OCI-LY7 (cell line): ENCODE data around the gene RILP. TPM values are rescaled to one million over a fixed set of nuclear protein-coding genes. Genes with fewer than 3 reads are reported as not detected.

Source experiments
- BruUV-seq: library from RNA; stranded (reverse); fragments of 400-500 nt; replicated peaks from 2 replicates; lab custom pipeline; 2021; lab: Mats Ljungman, UMichigan
- CTCF ChIA-PET: fragments of 300-600 bp; sonication (Branson Sonifier 250); formaldehyde crosslinking; loops from one replicate; lab custom pipeline; 2022; ENCODE audit warnings: antibody characterized with exemption; ENCODE audit not compliant: unreplicated experiment; lab: Charles Lee
- POLR2A ChIA-PET: fragments of 300-600 bp; sonication (Branson Sonifier 250); formaldehyde crosslinking; loops from one replicate; lab custom pipeline; 2022; ENCODE audit warnings: antibody characterized with exemption; lab: Charles Lee
- DNase-seq: peaks from one replicate; pipeline ENCODE4 v3.0.0-alpha.2; 2015; ENCODE audit warnings: low spot score
- H2AFZ ChIP-seq: fragments of 200-600 bp; sonication (generic), shearing (Covaris generic); 2 replicates; pipeline ENCODE4 v1.6.1; 2014; ENCODE audit warnings: mild to moderate bottlenecking, antibody characterized with exemption, low read length, moderate library complexity
- H3K27ac ChIP-seq: fragments of 200-600 bp; sonication (generic); 2 replicates; pipeline ENCODE4 v1.5.1; 2014; ENCODE audit warnings: mixed run types, low read depth, mild to moderate bottlenecking, moderate library complexity, low read length, inconsistent platforms; ENCODE audit not compliant: poor library complexity, severe bottlenecking
- H3K36me3 ChIP-seq: fragments of 200-600 bp; sonication (generic); 2 replicates; pipeline ENCODE4 v1.6.1; 2014; ENCODE audit warnings: mild to moderate bottlenecking, antibody characterized with exemption, low read length, moderate library complexity, mixed read lengths; ENCODE audit not compliant: insufficient read depth
- H3K4me1 ChIP-seq: fragments of 200-600 bp; sonication (generic); 2 replicates; pipeline ENCODE4 v1.5.1; 2014; ENCODE audit warnings: mild to moderate bottlenecking, low read length; ENCODE audit not compliant: insufficient read depth, poor library complexity, severe bottlenecking
- H3K4me2 ChIP-seq: fragments of 200-600 bp; sonication (generic); 2 replicates; pipeline ENCODE4 v1.6.1; 2014; ENCODE audit warnings: mild to moderate bottlenecking, low read length
- H3K4me3 ChIP-seq: fragments of 200-600 bp; sonication (generic); 2 replicates; pipeline ENCODE4 v1.5.1; 2014; ENCODE audit warnings: mild to moderate bottlenecking, low read depth, low read length; ENCODE audit not compliant: poor library complexity, severe bottlenecking
- H3K79me2 ChIP-seq: fragments of 200-600 bp; sonication (generic); 2 replicates; pipeline ENCODE4 v1.6.1; 2016; ENCODE audit warnings: low read depth, mild to moderate bottlenecking, low read length, moderate library complexity, mixed read lengths; ENCODE audit not compliant: insufficient read depth
- H3K9me2 ChIP-seq: fragments of 200-600 bp; sonication (generic); 2 replicates; pipeline ENCODE4 v1.6.1; 2016; ENCODE audit warnings: mild to moderate bottlenecking, low read length, mixed read lengths; ENCODE audit not compliant: insufficient read depth
- H3K9me3 ChIP-seq: fragments of 200-600 bp; sonication (generic); 2 replicates; pipeline ENCODE4 v1.6.1; 2014; ENCODE audit warnings: mild to moderate bottlenecking, mixed run types, low read length, mixed read lengths
- H4K20me1 ChIP-seq: fragments of 200-600 bp; sonication (generic); 2 replicates; pipeline ENCODE4 v1.6.1; 2014; ENCODE audit warnings: mild to moderate bottlenecking, antibody characterized with exemption, low read length, moderate library complexity, mixed read lengths; ENCODE audit not compliant: insufficient read depth
- CTCF ChIP-seq: fragments of 200-600 bp; sonication (generic); conservative IDR thresholded peaks from 2 replicates; pipeline ENCODE4 v1.5.1; 2014; ENCODE audit warnings: mild to moderate bottlenecking, antibody characterized with exemption, low read length, moderate library complexity, mixed read lengths
- EZH2phosphoT487 ChIP-seq: fragments of 200-600 bp; sonication (generic); IDR thresholded peaks from 2 replicates; pipeline ENCODE4 v1.6.1; 2018; ENCODE audit warnings: low read depth, borderline replicate concordance, mild to moderate bottlenecking, mixed run types, antibody characterized with exemption, low read length, moderate library complexity, mixed read lengths
- intact Hi-C: fragments of 100-400 bp; cut with micrococcal nuclease; formaldehyde crosslinking; loops from one replicate; pipeline ENCODE4 v1.10.0; 2022; ENCODE audit not compliant: unreplicated experiment
- small RNA-seq: library from RNA; depleted of rRNA; stranded (forward); fragments of <200 nt; gene quantifications from one replicate; pipeline ENCODE3, GENCODE V24; 2014
- total RNA-seq, 2 experiments: library from RNA; depleted of rRNA in 1 of 2; stranded (reverse); fragments of >200 nt in 1 of 2; shearing (Covaris generic) in 1 of 2; gene quantifications; 2 replicates each; pipeline ENCODE4 v1.2.3, GENCODE V29; 2014 to 2022

The RILP gene
- total RNA-seq, 2 experiments from 2014 or later = 1.2 to 3.2 TPM

- no peak overlapping the region for H2AFZ ChIP-seq
- no peak for DNase-seq
- peaks cover 11% of the 10 kb centered on the region for H3K4me1 ChIP-seq
- peaks cover 9% of the 10 kb centered on the region; the same call in 1 of the 2 replicates for H3K36me3 ChIP-seq
- no peaks in the 10 kb centered on the region for H3K9me2 ChIP-seq
- CTCF ChIA-PET = no interaction called here
- no peak overlapping the region for H3K4me2 ChIP-seq
- no peak for TF ChIP-seq CTCF
- no peak for TF ChIP-seq EZH2phosphoT487
- no peaks in the 10 kb centered on the region for H3K79me2 ChIP-seq
- intact Hi-C loops = no loop called here
- no peaks in the 10 kb centered on the region for H3K9me3 ChIP-seq
- BruUV-seq = no TSS peak
- POLR2A ChIA-PET = interaction anchor here (0.9 kb wide), 1 partner anchor 31 kb away, joined by 4 read pairs; no protein-coding TSS in a partner anchor
- no peak overlapping the region for H3K4me3 ChIP-seq
- H4K20me1 ChIP-seq = no peaks in the 10 kb centered on the region
- H3K27ac ChIP-seq = no peak overlapping the region
These were observed 51.1 kb downstream of the RILP start for GRCh38 chr17:1598399-1599095.

- POLR2A ChIA-PET = interaction anchor here (0.9 kb wide), 1 partner anchor 32 kb away, joined by 4 read pairs; no protein-coding TSS in a partner anchor
- Histone ChIP-seq H3K9me2 (no peaks in the 10 kb centered on the region), H3K79me2 (no peaks in the 10 kb centered on the region), H3K4me3 (no peak overlapping the region), H3K4me1 (peaks cover 16% of the 10 kb centered on the region), H3K36me3 (peaks cover 9% of the 10 kb centered on the region; the same call in 1 of the 2 replicates), H3K27ac (no peak overlapping the region), H2AFZ (no peak overlapping the region), H3K4me2 (no peak overlapping the region), H4K20me1 (no peaks in the 10 kb centered on the region), H3K9me3 (no peaks in the 10 kb centered on the region)
- DNase-seq = no peak
- no peak for TF ChIP-seq CTCF
- intact Hi-C loops = no loop called here
- CTCF ChIA-PET = no interaction called here
- BruUV-seq = no TSS peak
These were observed 51.8 kb downstream of the RILP start for GRCh38 chr17:1597861-1598342.

Small RNAs within 50 kb of the gene (small RNA-seq; reads per million reads assigned to genes)
- gene RN7SL105P = not detected

Other genes starting within 250 kb of the RILP start
- 267 and 467 TPM in 2 replicates for gene YWHAE, start 249.6 kb downstream of the RILP start, total RNA-seq (2014; rRNA removed; shearing (Covaris generic))
- 646 and 654 TPM in 2 replicates for gene YWHAE, start 249.6 kb downstream of the RILP start, total RNA-seq (2022)
- gene CRK, start 193.6 kb downstream of the RILP start, total RNA-seq (2014; rRNA removed; shearing (Covaris generic)) = 30.5 and 32.0 TPM in 2 replicates
- 30.4 TPM in 2 replicates for gene CRK, start 193.6 kb downstream of the RILP start, total RNA-seq (2022)
- gene MYO1C, start 157.2 kb downstream of the RILP start, total RNA-seq (2014; rRNA removed; shearing (Covaris generic)) = 16.1 and 17.2 TPM in 2 replicates
- 70.5 and 74.4 TPM in 2 replicates for gene MYO1C, start 157.2 kb downstream of the RILP start, total RNA-seq (2022)
- 23.4 and 28.8 TPM in 2 replicates for gene INPP5K, start 133.3 kb downstream of the RILP start, total RNA-seq (2014; rRNA removed; shearing (Covaris generic))
- 40.7 and 47.0 TPM in 2 replicates for gene INPP5K, start 133.3 kb downstream of the RILP start, total RNA-seq (2022)
- 15.0 and 27.7 TPM in 2 replicates for gene PITPNA, start 87.1 kb downstream of the RILP start, total RNA-seq (2014; rRNA removed; shearing (Covaris generic))
- 51.2 and 51.8 TPM in 2 replicates for gene PITPNA, start 87.1 kb downstream of the RILP start, total RNA-seq (2022)
- 9.2 and 16.7 TPM in 2 replicates for gene SLC43A2, start 21.0 kb downstream of the RILP start, total RNA-seq (2014; rRNA removed; shearing (Covaris generic))
- 16.6 and 17.1 TPM in 2 replicates for gene SLC43A2, start 21.0 kb downstream of the RILP start, total RNA-seq (2022)
- gene SCARF1, start 4.1 kb downstream of the RILP start, total RNA-seq (2014; rRNA removed; shearing (Covaris generic)) = 0.19 and 0.31 TPM in 2 replicates
- 0.29 and 0.41 TPM in 2 replicates for gene SCARF1, start 4.1 kb downstream of the RILP start, total RNA-seq (2022)
- gene PRPF8, start 35.0 kb upstream of the RILP start, total RNA-seq (2014; rRNA removed; shearing (Covaris generic)) = 108 and 162 TPM in 2 replicates
- 404 and 427 TPM in 2 replicates for gene PRPF8, start 35.0 kb upstream of the RILP start, total RNA-seq (2022)
- gene TLCD2, start 60.5 kb upstream of the RILP start, total RNA-seq (2014; rRNA removed; shearing (Covaris generic)) = not detected in 2 replicates
- gene TLCD2, start 60.5 kb upstream of the RILP start, total RNA-seq (2022) = not detected in 2 replicates
- gene WDR81, start 74.8 kb upstream of the RILP start, total RNA-seq (2014; rRNA removed; shearing (Covaris generic)) = 12.2 and 19.1 TPM in 2 replicates
- 23.5 and 24.4 TPM in 2 replicates for gene WDR81, start 74.8 kb upstream of the RILP start, total RNA-seq (2022)
- 0.38 and 0.93 TPM in 2 replicates for gene SERPINF2, start 93.0 kb upstream of the RILP start, total RNA-seq (2014; rRNA removed; shearing (Covaris generic))
- 0.76 and 1.0 TPM in 2 replicates for gene SERPINF2, start 93.0 kb upstream of the RILP start, total RNA-seq (2022)
- gene SERPINF1, start 112.2 kb upstream of the RILP start, total RNA-seq (2014; rRNA removed; shearing (Covaris generic)) = not detected in 2 replicates
- gene SERPINF1, start 112.2 kb upstream of the RILP start, total RNA-seq (2022) = not detected in 2 replicates
- gene SMYD4, start 180.0 kb upstream of the RILP start, total RNA-seq (2014; rRNA removed; shearing (Covaris generic)) = 21.3 and 27.5 TPM in 2 replicates
- gene SMYD4, start 180.0 kb upstream of the RILP start, total RNA-seq (2022) = 33.5 and 36.4 TPM in 2 replicates
- gene RPA1, start 180.1 kb upstream of the RILP start, total RNA-seq (2014; rRNA removed; shearing (Covaris generic)) = 55.5 and 90.2 TPM in 2 replicates
- gene RPA1, start 180.1 kb upstream of the RILP start, total RNA-seq (2022) = 184 and 196 TPM in 2 replicates